Measurements from ENCODE around the gene AACS.
"Not testable (repeated sequence)": the region's sequence is repeated elsewhere in the genome, so short reads cannot be mapped to it uniquely, and the experiment has no call there.

AACS gene

GRCh38 chr12:125065021-125065918 lies at the start of gene AACS:
TSS of gene AACS (plus strand) at chr12:125065435. CDS start at chr12:125065585, 150 bp downstream.
- DNase-seq = peak; percentile 67 to 70

GRCh38 chr12:125015680-125016310 lies 49.4 kb upstream of the AACS start:
- no peak for DNase-seq

GRCh38 chr12:125017801-125018200 lies 47.4 kb upstream of the AACS start:
- no peak for DNase-seq

- DNase-seq = no peak
Observed at GRCh38 chr12:125018356-125018755, 46.9 kb upstream of the AACS start.

- no peak for DNase-seq
Observed at GRCh38 chr12:125021096-125021495, 44.1 kb upstream of the AACS start.

- no peak for DNase-seq
Observed at GRCh38 chr12:125021771-125022170, 43.5 kb upstream of the AACS start.

GRCh38 chr12:125023065-125023464 lies 42.2 kb upstream of the AACS start:
- no peak for DNase-seq

GRCh38 chr12:125024949-125025563 lies 40.2 kb upstream of the AACS start:
- no peak for DNase-seq

- no peak for DNase-seq
Observed at GRCh38 chr12:125025606-125026235, 39.5 kb upstream of the AACS start.

- no peak for DNase-seq
Observed at GRCh38 chr12:125028106-125028505, 37.1 kb upstream of the AACS start.

- no peak for DNase-seq
Observed at GRCh38 chr12:125029761-125030358, 35.4 kb upstream of the AACS start.

- DNase-seq = not testable (repeated sequence)
Observed at GRCh38 chr12:125031471-125031870, 33.8 kb upstream of the AACS start.

GRCh38 chr12:125032466-125033152 lies 32.6 kb upstream of the AACS start:
- DNase-seq = no peak

GRCh38 chr12:125033288-125033687 lies 31.9 kb upstream of the AACS start:
- no peak for DNase-seq

GRCh38 chr12:125038976-125039625 lies 26.1 kb upstream of the AACS start:
- no peak for DNase-seq

- no peak for DNase-seq
Observed at GRCh38 chr12:125049093-125049458, 16.2 kb upstream of the AACS start.

GRCh38 chr12:125050446-125050845 lies 14.8 kb upstream of the AACS start:
- no peak for DNase-seq

- DNase-seq = no peak
Observed at GRCh38 chr12:125050868-125051267, 14.4 kb upstream of the AACS start.

- no peak for DNase-seq
Observed at GRCh38 chr12:125053821-125054220, 11.4 kb upstream of the AACS start.

- no peak for DNase-seq
Observed at GRCh38 chr12:125055591-125055990, 9.6 kb upstream of the AACS start.

- DNase-seq = no peak
Observed at GRCh38 chr12:125056306-125056705, 8.9 kb upstream of the AACS start.

- no peak for DNase-seq
Observed at GRCh38 chr12:125057708-125058107, 7.5 kb upstream of the AACS start.

All from NCI-H1930 (cell line).